H9 (cell line): ENCODE measurements around the gene WLS. TPM values are rescaled to one million over a fixed set of nuclear protein-coding genes. Genes with fewer than 3 reads are reported as not detected.

Source experiments
- DNase-seq: peaks from one replicate; pipeline ENCODE4 v3.0.0-alpha.2; 2017
- H2AFZ ChIP-seq: one replicate; pipeline ENCODE4 v1.6.1; 2013; ENCODE audit warnings: mild to moderate bottlenecking, low read length, control low read depth, moderate library complexity
- H2AK5ac ChIP-seq: 2 replicates; pipeline ENCODE4 v1.6.1; 2013; ENCODE audit warnings: low read length, control low read depth, mixed read lengths; ENCODE audit not compliant: insufficient read length
- H2BK120ac ChIP-seq: one replicate; pipeline ENCODE4 v1.6.1; 2013; ENCODE audit warnings: low read depth, mild to moderate bottlenecking, low read length, control low read depth, inconsistent platforms; ENCODE audit not compliant: poor library complexity, severe bottlenecking
- H2BK12ac ChIP-seq: 2 replicates; pipeline ENCODE4 v1.6.1; 2013; ENCODE audit warnings: low read length, control low read depth, mixed read lengths, low read depth; ENCODE audit not compliant: insufficient read length
- H2BK15ac ChIP-seq: 2 replicates; pipeline ENCODE4 v1.6.1; 2013; ENCODE audit warnings: low read depth, low read length, control low read depth
- H2BK20ac ChIP-seq: one replicate; pipeline ENCODE4 v1.6.1; 2013; ENCODE audit warnings: low read depth, mild to moderate bottlenecking, low read length, control low read depth, inconsistent platforms; ENCODE audit not compliant: poor library complexity, severe bottlenecking
- H2BK5ac ChIP-seq: 2 replicates; pipeline ENCODE4 v1.6.1; 2013; ENCODE audit warnings: low read length, control low read depth, mixed read lengths; ENCODE audit not compliant: insufficient read length
- H3K14ac ChIP-seq: 2 replicates; pipeline ENCODE4 v1.6.1; 2013; ENCODE audit warnings: low read length, control low read depth; ENCODE audit not compliant: insufficient read depth
- H3K18ac ChIP-seq: 2 replicates; pipeline ENCODE4 v1.6.1; 2013; ENCODE audit warnings: low read depth, mild to moderate bottlenecking, mixed read lengths, low read length, control low read depth; ENCODE audit not compliant: insufficient read length
- H3K23ac ChIP-seq: 2 replicates; pipeline ENCODE4 v1.6.1; 2013; ENCODE audit warnings: low read length, control low read depth, mixed read lengths, low read depth; ENCODE audit not compliant: insufficient read length
- H3K23me2 ChIP-seq: 2 replicates; pipeline ENCODE4 v1.6.1; 2013; ENCODE audit warnings: low read depth, mild to moderate bottlenecking, mixed read lengths, low read length, control low read depth; ENCODE audit not compliant: insufficient read length, poor library complexity, severe bottlenecking
- H3K27ac ChIP-seq: 2 replicates; pipeline ENCODE4 v1.5.1; 2013; ENCODE audit warnings: low read length, control low read depth, mixed read lengths, low read depth; ENCODE audit not compliant: insufficient read length
- H3K27me3 ChIP-seq: 2 replicates; pipeline ENCODE4 v1.6.1; 2013; ENCODE audit warnings: low read length, control low read depth, inconsistent platforms; ENCODE audit not compliant: insufficient read depth
- H3K4ac ChIP-seq: 2 replicates; pipeline ENCODE4 v1.6.1; 2013; ENCODE audit warnings: low read depth, mild to moderate bottlenecking, control low read depth, inconsistent platforms, low read length, moderate library complexity
- H3K4me1 ChIP-seq: 2 replicates; pipeline ENCODE4 v1.6.1; 2013; ENCODE audit warnings: low read length, control low read depth, inconsistent platforms; ENCODE audit not compliant: insufficient read depth
- H3K4me2 ChIP-seq: 2 replicates; pipeline ENCODE4 v1.6.1; 2013; ENCODE audit warnings: low read length, control low read depth, mixed read lengths; ENCODE audit not compliant: insufficient read length, insufficient read depth
- H3K56ac ChIP-seq: 2 replicates; pipeline ENCODE4 v1.6.1; 2013; ENCODE audit warnings: low read depth, mild to moderate bottlenecking, mixed read lengths, low read length, control low read depth; ENCODE audit not compliant: insufficient read length
- H3K79me1 ChIP-seq: 2 replicates; pipeline ENCODE4 v1.6.1; 2013; ENCODE audit warnings: low read depth, mild to moderate bottlenecking, moderate library complexity, low read length, control low read depth, inconsistent platforms; ENCODE audit not compliant: insufficient read depth, poor library complexity, severe bottlenecking
- H3K79me2 ChIP-seq: 2 replicates; pipeline ENCODE4 v1.6.1; 2013; ENCODE audit warnings: low read length, control low read depth, inconsistent platforms; ENCODE audit not compliant: insufficient read depth
- H3K9ac ChIP-seq: 2 replicates; pipeline ENCODE4 v1.6.1; 2013; ENCODE audit warnings: low read length, control low read depth, mixed read lengths; ENCODE audit not compliant: insufficient read length; ENCODE audit errors: extremely low read depth
- H3K9me3 ChIP-seq: one replicate; pipeline ENCODE4 v1.6.1; 2013; ENCODE audit warnings: low read depth, low read length, inconsistent platforms; ENCODE audit not compliant: control insufficient read depth
- H3T11ph ChIP-seq: one replicate; pipeline ENCODE4 v1.6.1; 2013; ENCODE audit warnings: mild to moderate bottlenecking, low read length, control low read depth, inconsistent platforms
- H4K20me1 ChIP-seq: one replicate; pipeline ENCODE4 v1.6.1; 2013; ENCODE audit not compliant: control insufficient read depth, insufficient read length, insufficient read depth
- H4K5ac ChIP-seq: 2 replicates; pipeline ENCODE4 v1.6.1; 2013; ENCODE audit warnings: low read depth, mild to moderate bottlenecking, mixed read lengths, low read length, control low read depth; ENCODE audit not compliant: insufficient read length
- H4K8ac ChIP-seq: replicated peaks from 2 replicates; pipeline ENCODE4 v1.6.1; 2013; ENCODE audit warnings: low read length, control low read depth, mixed read lengths, low read depth; ENCODE audit not compliant: insufficient read length
- H4K91ac ChIP-seq: 2 replicates; pipeline ENCODE4 v1.6.1; 2013; ENCODE audit warnings: low read depth, mild to moderate bottlenecking, moderate library complexity, mixed read lengths, low read length, control low read depth; ENCODE audit not compliant: insufficient read length
- H3K27ac Mint-ChIP-seq, 3 experiments: 2 replicates in 2 of 3; 3 replicates in 1 of 3; pipeline ENCODE4 v1.8.0; 2020 to 2021; ENCODE audit warnings: mixed read lengths in 3 of 3, mild to moderate bottlenecking in 1 of 3, moderate library complexity in 1 of 3
- H3K27me3 Mint-ChIP-seq: 2 replicates; pipeline ENCODE4 v1.8.0; 2021; ENCODE audit warnings: low read depth, mild to moderate bottlenecking, moderate library complexity, mixed read lengths
- H3K36me3 Mint-ChIP-seq, 3 experiments: 2 replicates in 2 of 3; 3 replicates in 1 of 3; pipeline ENCODE4 v1.8.0; 2020 to 2021; ENCODE audit warnings: low read depth in 3 of 3, mixed read lengths in 3 of 3; ENCODE audit not compliant: insufficient read depth in 1 of 3
- H3K4me1 Mint-ChIP-seq, 2 experiments: 2 replicates each; pipeline ENCODE4 v1.8.0; 2020; ENCODE audit warnings: mixed read lengths in 2 of 2
- H3K4me3 Mint-ChIP-seq, 2 experiments: 2 replicates in 1 of 2; 3 replicates in 1 of 2; pipeline ENCODE4 v1.8.0; 2020 to 2021; ENCODE audit warnings: mild to moderate bottlenecking in 2 of 2, mixed read lengths in 2 of 2, moderate library complexity in 1 of 2
- H3K9me3 Mint-ChIP-seq, 2 experiments: 2 replicates in 1 of 2; 3 replicates in 1 of 2; pipeline ENCODE4 v1.8.0; 2020; ENCODE audit warnings: mild to moderate bottlenecking in 2 of 2, mixed read lengths in 2 of 2, moderate library complexity in 1 of 2
- WGBS: extraction: QIAGEN DNeasy Blood & Tissue Kit; methylation state at CpG from one replicate; pipeline ENCODE4 v1.1.7; 2013; ENCODE audit warnings: missing lambda C conversion rate, low lambda C conversion rate, mixed read lengths; ENCODE audit not compliant: insufficient read length; ENCODE audit errors: extremely low coverage; 5-methylcytosine and 5-hydroxymethylcytosine counted together
- total RNA-seq: library from RNA; stranded (reverse); gene quantifications from 2 replicates; pipeline ENCODE4 v1.2.1, GENCODE V29; 2021
- TF ChIP-seq, protein P1 (sequence below): fragments of 200-600 bp; sonication (generic); conservative IDR thresholded peaks from 3 replicates; pipeline ENCODE4 v1.8.0; 2021; ENCODE audit warnings: antibody characterized with exemption, mild to moderate bottlenecking

WLS gene
- total RNA-seq, 1 experiment from 2014 or later = 0.94 TPM

DNA sequence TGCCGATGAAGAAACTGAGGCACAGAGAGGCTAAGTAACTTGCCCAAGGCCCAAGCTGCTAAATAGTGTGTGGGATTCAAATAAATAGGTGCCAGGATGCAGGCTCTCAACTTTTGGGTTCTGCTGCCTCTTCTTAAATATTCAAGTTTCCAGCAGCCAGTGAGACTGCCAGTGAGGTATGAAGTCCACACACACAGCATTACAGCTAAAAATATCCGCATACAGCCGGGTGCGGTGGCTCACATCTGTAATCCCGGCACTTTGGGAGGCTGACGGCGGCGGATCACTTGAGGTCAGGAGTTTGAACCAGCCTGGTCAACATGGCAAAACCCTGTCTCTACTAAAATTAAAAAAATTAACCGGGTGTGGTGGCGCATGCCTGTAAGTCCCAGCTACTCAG lies 103.5 kb downstream of the WLS start:
- Histone ChIP-seq H3K4me2 (no peak overlapping the region), H3K56ac (no peak overlapping the region), H3K14ac (no peak overlapping the region), H4K8ac (no peak overlapping the region), H4K5ac (no peak overlapping the region), H2BK120ac (no peak overlapping the region), H2BK20ac (no peak overlapping the region), H3K79me1 (no peaks in the 10 kb centered on the region), H3K23me2 (no peaks in the 10 kb centered on the region), H2BK5ac (no peak overlapping the region), H3K18ac (no peak overlapping the region), H2AK5ac (no peak overlapping the region), H3K27ac (no peak overlapping the region), H3K27me3 (no peaks in the 10 kb centered on the region), H3T11ph (no peak overlapping the region), H3K9ac (no peak overlapping the region), H4K91ac (no peak overlapping the region), H4K20me1 (no peaks in the 10 kb centered on the region), H3K4me1 (peaks cover 4% of the 10 kb centered on the region; the same call in 1 of the 2 replicates), H3K4ac (no peak overlapping the region), H3K23ac (no peak overlapping the region), H2BK15ac (no peak overlapping the region), H2BK12ac (no peak overlapping the region), H3K9me3 (no peaks in the 10 kb centered on the region), H2AFZ (no peak overlapping the region), H3K79me2 (no peaks in the 10 kb centered on the region)
- no peaks in the 10 kb centered on the region; a peak in 1 of 7 replicates for H3K36me3 Mint-ChIP-seq
- TF ChIP-seq, protein P1, sequence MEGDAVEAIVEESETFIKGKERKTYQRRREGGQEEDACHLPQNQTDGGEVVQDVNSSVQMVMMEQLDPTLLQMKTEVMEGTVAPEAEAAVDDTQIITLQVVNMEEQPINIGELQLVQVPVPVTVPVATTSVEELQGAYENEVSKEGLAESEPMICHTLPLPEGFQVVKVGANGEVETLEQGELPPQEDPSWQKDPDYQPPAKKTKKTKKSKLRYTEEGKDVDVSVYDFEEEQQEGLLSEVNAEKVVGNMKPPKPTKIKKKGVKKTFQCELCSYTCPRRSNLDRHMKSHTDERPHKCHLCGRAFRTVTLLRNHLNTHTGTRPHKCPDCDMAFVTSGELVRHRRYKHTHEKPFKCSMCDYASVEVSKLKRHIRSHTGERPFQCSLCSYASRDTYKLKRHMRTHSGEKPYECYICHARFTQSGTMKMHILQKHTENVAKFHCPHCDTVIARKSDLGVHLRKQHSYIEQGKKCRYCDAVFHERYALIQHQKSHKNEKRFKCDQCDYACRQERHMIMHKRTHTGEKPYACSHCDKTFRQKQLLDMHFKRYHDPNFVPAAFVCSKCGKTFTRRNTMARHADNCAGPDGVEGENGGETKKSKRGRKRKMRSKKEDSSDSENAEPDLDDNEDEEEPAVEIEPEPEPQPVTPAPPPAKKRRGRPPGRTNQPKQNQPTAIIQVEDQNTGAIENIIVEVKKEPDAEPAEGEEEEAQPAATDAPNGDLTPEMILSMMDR = no peak
- DNase-seq = no peak
- no peak overlapping the region for H3K4me3 Mint-ChIP-seq
- H3K9me3 Mint-ChIP-seq = no peaks in the 10 kb centered on the region
- peaks cover 5 to 8% of the 10 kb centered on the region in 2 experiments for H3K4me1 Mint-ChIP-seq
- H3K27me3 Mint-ChIP-seq = peaks cover 4% of the 10 kb centered on the region
- no peak overlapping the region for H3K27ac Mint-ChIP-seq
- WGBS = no CpG with 5 or more reads among the region's 10 CpGs
